IMR-90 (cell line): ENCODE results near the gene PRAF2. TPM values are rescaled to one million over a fixed set of nuclear protein-coding genes. Genes with fewer than 3 reads are reported as not detected.

Experiments
- ATAC-seq: fragments of 200-7000 bp; cut with Tn5 transposase; 2 replicates; pipeline ENCODE4 v1.9.1; 2020; ENCODE audit warnings: low read depth, mild to moderate bottlenecking, moderate library complexity
- BruUV-seq: library from RNA; stranded (reverse); fragments of 400-500 nt; replicated peaks from 2 replicates; lab custom pipeline; 2021; lab: Mats Ljungman, UMichigan
- CTCF ChIA-PET: fragments of 300-600 bp; formaldehyde crosslinking; extraction: SDS; loops from one replicate; lab custom pipeline; 2021; ENCODE audit warnings: antibody characterized with exemption; lab: Yijun Ruan, JAX
- POLR2A ChIA-PET: fragments of 300-600 bp; sonication (Branson Sonifier 250); formaldehyde crosslinking; loops from one replicate; lab custom pipeline; 2022; ENCODE audit warnings: antibody characterized with exemption; ENCODE audit not compliant: unreplicated experiment; lab: Charles Lee
- DNase-seq: peaks from one replicate; pipeline ENCODE4 v3.0.0; 2013
- H2AFZ ChIP-seq: replicated peaks from 2 replicates; pipeline ENCODE3; 2013; ENCODE audit warnings: low read length, mild to moderate bottlenecking; ENCODE audit not compliant: poor library complexity
- H2AK5ac ChIP-seq: 2 replicates; pipeline ENCODE4 v1.6.1; 2013; ENCODE audit warnings: low read depth, low read length, inconsistent platforms
- H2AK9ac ChIP-seq: replicated peaks from 2 replicates; pipeline ENCODE3; 2013; ENCODE audit warnings: mild to moderate bottlenecking, low read depth, low read length, moderate library complexity; ENCODE audit not compliant: poor library complexity
- H2BK120ac ChIP-seq: 2 replicates; pipeline ENCODE4 v1.6.1; 2013; ENCODE audit warnings: low read depth, low read length, inconsistent platforms
- H2BK15ac ChIP-seq: 3 replicates; pipeline ENCODE4 v1.6.1; 2013; ENCODE audit warnings: low read depth, low read length, inconsistent platforms
- H2BK20ac ChIP-seq: 2 replicates; pipeline ENCODE4 v1.6.1; 2013; ENCODE audit warnings: low read depth, mild to moderate bottlenecking, inconsistent platforms, low read length, moderate library complexity
- H2BK5ac ChIP-seq: 2 replicates; pipeline ENCODE4 v1.6.1; 2013; ENCODE audit warnings: mild to moderate bottlenecking, low read depth, low read length, inconsistent platforms; ENCODE audit not compliant: poor library complexity, severe bottlenecking
- H3K14ac ChIP-seq: replicated peaks from 2 replicates; pipeline ENCODE4 v1.6.1; 2013; ENCODE audit warnings: low read depth, low read length, inconsistent platforms
- H3K18ac ChIP-seq: 2 replicates; pipeline ENCODE4 v1.6.1; 2013; ENCODE audit warnings: low read depth, low read length, control low read depth
- H3K23ac ChIP-seq: 2 replicates; pipeline ENCODE4 v1.6.1; 2013; ENCODE audit warnings: low read depth, low read length, inconsistent platforms
- H3K27ac ChIP-seq: 2 replicates; pipeline ENCODE4 v1.5.1; 2013; ENCODE audit warnings: mild to moderate bottlenecking, control low read depth, low read length; ENCODE audit not compliant: insufficient read depth
- H3K27me3 ChIP-seq: 2 replicates; pipeline ENCODE4 v1.6.1; 2013; ENCODE audit warnings: low read length; ENCODE audit not compliant: control insufficient read depth, insufficient read depth
- H3K36me3 ChIP-seq: 2 replicates; pipeline ENCODE4 v1.6.1; 2013; ENCODE audit warnings: low read length, mixed read lengths; ENCODE audit not compliant: control insufficient read depth, insufficient read depth
- H3K4ac ChIP-seq: 2 replicates; pipeline ENCODE4 v1.6.1; 2013; ENCODE audit warnings: low read depth, low read length, inconsistent platforms
- H3K4me1 ChIP-seq: 2 replicates; pipeline ENCODE4 v1.6.1; 2013; ENCODE audit warnings: low read length, mixed read lengths; ENCODE audit not compliant: control insufficient read depth, insufficient read depth
- H3K4me2 ChIP-seq: 2 replicates; pipeline ENCODE4 v1.6.1; 2013; ENCODE audit warnings: low read depth, mild to moderate bottlenecking, control low read depth, low read length, moderate library complexity
- H3K4me3 ChIP-seq: 2 replicates; pipeline ENCODE4 v1.5.1; 2013; ENCODE audit warnings: low read depth, mild to moderate bottlenecking, control low read depth, low read length, moderate library complexity; ENCODE audit not compliant: insufficient read depth
- H3K56ac ChIP-seq: 2 replicates; pipeline ENCODE4 v1.6.1; 2013; ENCODE audit warnings: low read length, inconsistent platforms; ENCODE audit not compliant: insufficient read depth; ENCODE audit errors: extremely low read depth
- H3K79me1 ChIP-seq, 2 experiments: 2 replicates each; pipeline ENCODE4 v1.6.1; 2013; ENCODE audit warnings: low read length in 2 of 2, inconsistent platforms in 1 of 2, low read depth in 1 of 2
- H3K9ac ChIP-seq: 2 replicates; pipeline ENCODE4 v1.6.1; 2013; ENCODE audit warnings: low read depth, low read length, control low read depth
- H3K9me1 ChIP-seq: 2 replicates; pipeline ENCODE4 v1.6.1; 2013; ENCODE audit warnings: low read length, inconsistent platforms; ENCODE audit not compliant: insufficient read depth
- H3K9me3 ChIP-seq: 2 replicates; pipeline ENCODE4 v1.6.1; 2013; ENCODE audit warnings: low read length; ENCODE audit not compliant: control insufficient read depth, insufficient read depth
- H4K20me1 ChIP-seq: 2 replicates; pipeline ENCODE4 v1.6.1; 2013; ENCODE audit warnings: low read length, inconsistent platforms; ENCODE audit not compliant: insufficient read depth
- H4K5ac ChIP-seq: 2 replicates; pipeline ENCODE4 v1.6.1; 2013; ENCODE audit warnings: mild to moderate bottlenecking, low read depth, low read length, control low read depth
- H4K8ac ChIP-seq, 2 experiments: 2 replicates each; pipeline ENCODE4 v1.6.1; 2013; ENCODE audit warnings: low read depth in 2 of 2, low read length in 2 of 2, control low read depth in 1 of 2, inconsistent platforms in 1 of 2
- H4K91ac ChIP-seq: 2 replicates; pipeline ENCODE4 v1.6.1; 2013; ENCODE audit warnings: low read depth, low read length, inconsistent platforms; ENCODE audit not compliant: insufficient read depth
- MXI1 ChIP-seq: IDR thresholded peaks from 2 replicates; pipeline ENCODE4 v1.6.1; 2012; ENCODE audit warnings: low read depth, mild to moderate bottlenecking, low read length, moderate library complexity, borderline replicate concordance
- USF2 ChIP-seq: fragments of 150-350 bp; IDR thresholded peaks from 2 replicates; pipeline ENCODE4 v1.6.1; 2017; ENCODE audit warnings: mild to moderate bottlenecking, antibody characterized with exemption, low read length, low read depth
- WGBS, 2 experiments: methylation state at CpG; one replicate each; pipeline versions ENCODE4 v1.1.5 to v1.1.7; 2013; ENCODE audit warnings: missing lambda C conversion rate in 2 of 2; ENCODE audit not compliant: insufficient read length in 1 of 2; ENCODE audit errors: extremely low coverage in 2 of 2; 5-methylcytosine and 5-hydroxymethylcytosine counted together
- dilution Hi-C: fragments of 300-500 bp; cut with HindIII; formaldehyde crosslinking; loops from one replicate; pipeline ENCODE4 v1.14.3; 2018; ENCODE audit warnings: low sequenced_read_pairs; ENCODE audit not compliant: unreplicated experiment
- in situ Hi-C: fragments of 300-500 bp; cut with MboI; formaldehyde crosslinking; loops from 3 replicates; pipeline ENCODE4 v1.14.3; 2019; ENCODE audit warnings: low sequenced_read_pairs, inconsistent platforms, mixed read lengths
- intact Hi-C: fragments of 100-400 bp; cut with micrococcal nuclease; formaldehyde crosslinking; loops from 2 replicates; pipeline ENCODE4 v1.10.0; 2022
- polyA plus RNA-seq, 3 experiments: library from polyadenylated mRNA; depleted of rRNA; stranded (reverse); fragments of >200 nt; gene quantifications; 2 replicates each; pipeline ENCODE4 v1.2.3, GENCODE V29; 2012; ENCODE audit warnings: low replicate concordance in 1 of 3
- total RNA-seq: library from RNA; depleted of rRNA; stranded (reverse); fragments of >200 nt; gene quantifications from 2 replicates; pipeline ENCODE4 v1.2.3, GENCODE V29; 2012

The PRAF2 gene
- total and polyA plus RNA-seq, 2 of the 4 experiments (the other 2 are of a cell fraction): 3.8 to 65.5 TPM

- no peak overlapping the region for H4K91ac ChIP-seq
- intact Hi-C loops: no loop called here
- no peaks in the 10 kb centered on the region for H3K4me1 ChIP-seq
- peaks cover under 1 to 2% of the 10 kb centered on the region in 2 experiments; a peak in 1 of 4 replicates for H3K79me1 ChIP-seq
- DNase-seq: no peak
- in situ Hi-C loops: loop anchor here (25.0 kb wide), 1 partner anchor 97 kb away; the partner anchor contains the start of genes KCND1 and OTUD5
- no peak overlapping the region for H3K27ac ChIP-seq
- H3K4me2 ChIP-seq: no peak overlapping the region
- no peak overlapping the region for H2AK9ac ChIP-seq
- no peaks in the 10 kb centered on the region for H3K27me3 ChIP-seq
- no peak overlapping the region for H3K14ac ChIP-seq
- no peak overlapping the region for H3K4me3 ChIP-seq
- no peak overlapping the region for H2BK5ac ChIP-seq
- no peak overlapping the region for H4K5ac ChIP-seq
- POLR2A ChIA-PET: no interaction called here
- no peak overlapping the region for H2BK15ac ChIP-seq
- H3K9ac ChIP-seq: no peak overlapping the region
- H3K9me3 ChIP-seq: no peaks in the 10 kb centered on the region; the same call in 1 of the 2 replicates
- no peak overlapping the region for H3K56ac ChIP-seq
- no peak overlapping the region for H2BK20ac ChIP-seq
- no peak for ATAC-seq
- no peak overlapping the region for H2BK120ac ChIP-seq
- no peak overlapping the region for H3K18ac ChIP-seq
- no peak overlapping the region for H4K8ac ChIP-seq
- H3K36me3 ChIP-seq: no peaks in the 10 kb centered on the region; the same call in 1 of the 2 replicates
- BruUV-seq: no TSS peak
- WGBS, 2 experiments: no CpG with 5 or more reads among the region's 6 CpGs
- no peak for TF ChIP-seq USF2
- no peak for TF ChIP-seq MXI1
- no peaks in the 10 kb centered on the region for H3K9me1 ChIP-seq
- no peak overlapping the region for H2AK5ac ChIP-seq
- CTCF ChIA-PET: no interaction called here
- dilution Hi-C loops: no loop called here
- H3K23ac ChIP-seq: no peak overlapping the region
- no peaks in the 10 kb centered on the region; the same call in 1 of the 2 replicates for H4K20me1 ChIP-seq
- no peak overlapping the region for H2AFZ ChIP-seq
- no peak overlapping the region for H3K4ac ChIP-seq
These were observed 14.6 kb downstream of the PRAF2 start for GRCh38 chrX:49059201-49059600.
